Measurements from ENCODE around the gene CHP2. TPM values are rescaled to one million over a fixed set of nuclear protein-coding genes. Genes with fewer than 3 reads are reported as not detected.

Gene CHP2
- total RNA-seq = not detected in 2 replicates

DNA sequence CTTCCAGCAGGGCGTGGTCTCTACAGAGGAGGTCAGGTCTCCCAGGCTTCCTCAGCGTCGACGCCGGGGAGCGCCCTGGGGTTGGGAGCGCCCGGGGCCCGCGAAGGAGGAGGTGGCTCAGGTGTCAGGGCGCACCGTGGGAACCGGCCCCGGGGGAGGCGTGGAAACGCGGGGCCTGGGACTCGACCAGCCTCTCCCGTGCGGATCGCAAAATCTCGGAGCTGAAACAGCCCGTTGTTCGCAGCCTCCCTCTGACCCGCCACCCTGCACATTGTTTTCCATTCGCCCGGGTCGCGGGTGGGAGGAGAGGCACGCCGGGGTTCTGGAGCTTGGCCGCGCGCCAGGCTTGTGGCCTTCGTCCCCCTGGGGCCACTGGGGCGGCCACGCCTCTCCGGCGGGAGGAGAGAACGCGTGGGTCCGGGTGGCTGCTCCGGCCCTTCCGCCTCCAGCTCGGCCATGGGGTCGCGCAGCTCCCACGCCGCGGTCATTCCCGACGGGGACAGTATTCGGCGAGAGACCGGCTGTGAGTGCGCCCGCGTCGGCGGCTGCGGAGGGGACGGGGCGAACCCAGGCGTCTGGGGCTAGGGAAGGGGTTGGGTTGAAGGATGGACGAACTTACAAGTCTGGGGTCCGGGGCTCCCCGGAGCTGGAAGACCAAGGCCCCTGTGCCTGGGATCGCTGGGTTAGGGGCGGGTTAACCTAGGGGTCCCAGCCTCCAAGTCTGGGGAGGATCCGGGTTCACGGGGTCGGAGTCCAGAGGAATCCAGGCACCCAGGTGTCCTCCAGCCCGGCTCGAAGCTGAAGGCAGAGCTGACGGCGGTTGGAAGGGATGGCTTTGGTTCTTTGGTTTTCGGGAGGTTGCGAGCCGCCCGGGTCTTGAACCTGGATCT is at the start of gene CHP2:
CHP2 (plus strand) TSS at position 433 of the 890 bp plus-strand sequence; CDS start at position 457, 24 bp downstream.

DNA sequence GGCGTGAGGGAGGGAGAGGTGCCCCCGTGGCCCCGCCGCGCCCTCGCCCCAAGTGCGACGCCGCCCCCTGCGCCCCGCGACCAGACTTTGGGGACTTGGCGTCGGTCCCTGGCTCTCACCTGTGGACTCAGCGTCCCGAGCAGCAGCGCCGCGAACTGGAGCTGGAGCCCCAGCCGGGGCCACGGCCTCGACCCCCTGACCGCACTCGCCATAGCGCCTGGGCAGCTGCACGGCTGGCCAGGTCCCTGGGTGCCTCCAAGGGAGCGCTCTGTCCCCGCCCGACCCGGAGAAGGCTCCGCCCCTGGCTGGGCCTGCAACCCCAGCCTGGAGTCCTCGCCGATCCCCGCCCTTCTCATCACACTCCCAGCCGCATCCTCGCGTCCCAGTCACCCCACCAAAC is 41.9 kb upstream of the CHP2 start, which contains the start of gene ERN2:
ERN2 (minus strand) TSS at position 247 of the 400 bp plus-strand sequence; CDS start at position 212, 35 bp downstream.

Other genes starting within 250 kb of the CHP2 start
- 15.6 and 32.2 TPM in 2 replicates for gene GGA2, start 244.5 kb upstream of the CHP2 start, total RNA-seq
- 32.4 and 41.7 TPM in 2 replicates for gene EARS2, start 197.7 kb upstream of the CHP2 start, total RNA-seq
- gene UBFD1, start 197.3 kb upstream of the CHP2 start, total RNA-seq = 61.1 and 69.9 TPM in 2 replicates
- gene NDUFAB1, start 158.7 kb upstream of the CHP2 start, total RNA-seq = 147 and 213 TPM in 2 replicates
- gene PALB2, start 113.7 kb upstream of the CHP2 start, total RNA-seq = 8.6 and 12.3 TPM in 2 replicates
- 39.8 and 54.5 TPM in 2 replicates for gene DCTN5, start 113.6 kb upstream of the CHP2 start, total RNA-seq
- gene PLK1, start 76.1 kb upstream of the CHP2 start, total RNA-seq = 22.1 and 94.8 TPM in 2 replicates
- not detected in 2 replicates for gene ERN2, start 41.8 kb upstream of the CHP2 start, total RNA-seq
- not detected in 2 replicates for gene PRKCB, start 81.0 kb downstream of the CHP2 start, total RNA-seq